PFSK-1 (cell line): ENCODE data around the gene TMEM200A.

ENCODE experiments used
- POLR2AphosphoS5 ChIP-seq: IDR thresholded peaks from 2 replicates; pipeline ENCODE4 v1.6.1; 2012; ENCODE audit warnings: low read depth, mild to moderate bottlenecking, control low read depth, low read length, moderate library complexity
- REST ChIP-seq, 2 experiments: IDR thresholded peaks; 2 replicates each; pipeline versions ENCODE4 v1.6.1 to v1.8.0; 2011 to 2012; ENCODE audit warnings: low read depth in 2 of 2, low read length in 2 of 2, control low read depth in 1 of 2, inconsistent platforms in 1 of 2, mild to moderate bottlenecking in 1 of 2, moderate library complexity in 1 of 2; ENCODE audit not compliant: insufficient read depth in 1 of 2

- TF ChIP-seq POLR2AphosphoS5 (no peak), REST (IDR thresholded peaks at IDR 0.05; ENCODE audit: insufficient read depth in 1 of 2, low read depth in 2 of 2, low read length in 2 of 2) (no peak)
These were observed 8.2 kb downstream of the TMEM200A start for GRCh38 chr6:130373992-130374391.
